HCT116 (cell line): ENCODE measurements around the gene EEF1G. TPM values are rescaled to one million over a fixed set of nuclear protein-coding genes. Genes with fewer than 3 reads are reported as not detected.

Experiments
- ATAC-seq: fragments of 200-7000 bp; cut with Tn5 transposase; 2 replicates; pipeline ENCODE4 v1.9.1; 2020; ENCODE audit warnings: mild to moderate bottlenecking, moderate library complexity
- BruUV-seq: library from RNA; stranded (reverse); fragments of 400-500 nt; replicated peaks from 2 replicates; lab custom pipeline; 2021; lab: Mats Ljungman, UMichigan
- CTCF ChIA-PET: fragments of 300-600 bp; sonication (Branson Sonifier 250); formaldehyde crosslinking; loops from one replicate; lab custom pipeline; 2021; ENCODE audit warnings: antibody characterized with exemption; lab: Charles Lee
- POLR2A ChIA-PET: fragments of 300-600, 350-600 bp; sonication (Branson Sonifier 250); formaldehyde crosslinking; loops from one replicate; lab custom pipeline; 2021; ENCODE audit warnings: antibody characterized with exemption; lab: Charles Lee
- RAD21 ChIA-PET, 2 experiments: fragments of 300-600 bp; sonication (Branson Sonifier 250); formaldehyde crosslinking; loops; one replicate each; lab custom pipeline; 2023; ENCODE audit warnings: low total read pairs in 2 of 2; ENCODE audit not compliant: uncharacterized antibody in 2 of 2, unreplicated experiment in 2 of 2, low non-redundant PET in 1 of 2; lab: Charles Lee
- DNase-seq: peaks from one replicate; pipeline ENCODE4 v3.0.0-alpha.2; 2010; ENCODE audit warnings: low read depth, low spot score
- H2AFZ ChIP-seq: fragments of 200-600 bp; shearing (Covaris generic), sonication (generic); 2 replicates; pipeline ENCODE4 v1.6.1; 2017; ENCODE audit warnings: low read depth, mixed run types, mixed read lengths, antibody characterized with exemption, low read length; ENCODE audit not compliant: poor library complexity, severe bottlenecking
- H3K27ac ChIP-seq: 2 replicates; pipeline ENCODE4 v1.5.1; 2012; ENCODE audit warnings: low read depth, low read length
- H3K27me3 ChIP-seq: fragments of 200-600 bp; sonication (generic); 2 replicates; pipeline ENCODE4 v1.6.1; 2016; ENCODE audit warnings: mixed run types, low read length, mixed read lengths; ENCODE audit not compliant: insufficient read depth
- H3K36me3 ChIP-seq, 2 experiments: fragments of 200-500 bp in 1 of 2; fragments of 200-600 bp in 1 of 2; sonication (Bioruptor generic) in 1 of 2; sonication (generic) in 1 of 2; 2 replicates each; pipeline versions ENCODE4 v1.5.1 to v1.6.1; 2014 to 2016; ENCODE audit warnings: low read length in 2 of 2, inconsistent platforms in 1 of 2, mixed read lengths in 1 of 2, mixed run types in 1 of 2; ENCODE audit not compliant: insufficient read depth in 2 of 2, control insufficient read depth in 1 of 2
- H3K4me1 ChIP-seq, 2 experiments: fragments of 200-600 bp in 1 of 2; sonication (generic) in 1 of 2; 2 replicates each; pipeline versions ENCODE4 v1.5.1 to v1.6.1; 2012 to 2017; ENCODE audit warnings: low read length in 2 of 2, inconsistent platforms in 1 of 2, mild to moderate bottlenecking in 1 of 2, mixed read lengths in 1 of 2, mixed run types in 1 of 2, moderate library complexity in 1 of 2; ENCODE audit not compliant: insufficient read depth in 2 of 2, control insufficient read depth in 1 of 2
- H3K4me2 ChIP-seq: fragments of 200-600 bp; sonication (generic); 2 replicates; pipeline ENCODE4 v1.6.1; 2017; ENCODE audit warnings: mixed run types, low read length, mixed read lengths
- H3K4me3 ChIP-seq, 2 experiments: fragments of 200-600 bp in 1 of 2; sonication (generic) in 1 of 2; replicated peaks in 1 of 2; 2 replicates each; pipeline ENCODE4 v1.5.1; 2011 to 2016; ENCODE audit warnings: low read length in 2 of 2, control low read depth in 1 of 2, low read depth in 1 of 2, mild to moderate bottlenecking in 1 of 2, mixed read lengths in 1 of 2, mixed run types in 1 of 2
- H3K79me2 ChIP-seq: fragments of 200-600 bp; sonication (generic); 2 replicates; pipeline ENCODE4 v1.6.1; 2017; ENCODE audit warnings: mild to moderate bottlenecking, mixed run types, low read length, moderate library complexity, mixed read lengths; ENCODE audit not compliant: insufficient read depth
- H3K9ac ChIP-seq: fragments of 200-600 bp; sonication (generic); 2 replicates; pipeline ENCODE4 v1.6.1; 2016; ENCODE audit warnings: low read length, mixed read lengths
- H3K9me2 ChIP-seq: fragments of 200-600 bp; sonication (generic), shearing (Covaris generic); 2 replicates; pipeline ENCODE4 v1.6.1; 2017; ENCODE audit warnings: mixed run types, mild to moderate bottlenecking, moderate library complexity; ENCODE audit not compliant: insufficient read depth
- H3K9me3 ChIP-seq, 2 experiments: fragments of 200-500 bp in 1 of 2; fragments of 200-600 bp in 1 of 2; sonication (Bioruptor generic) in 1 of 2; sonication (generic) in 1 of 2; 2 replicates each; pipeline ENCODE4 v1.6.1; 2014 to 2017; ENCODE audit warnings: low read length in 2 of 2, mixed read lengths in 2 of 2, inconsistent platforms in 1 of 2, low read depth in 1 of 2, mild to moderate bottlenecking in 1 of 2, mixed run types in 1 of 2, moderate library complexity in 1 of 2; ENCODE audit not compliant: control insufficient read depth in 1 of 2, insufficient read depth in 1 of 2
- H4K20me1 ChIP-seq: fragments of 200-600 bp; sonication (generic), shearing (Covaris generic); 2 replicates; pipeline ENCODE4 v1.6.1; 2017; ENCODE audit warnings: mixed run types, mild to moderate bottlenecking, moderate library complexity; ENCODE audit not compliant: insufficient read depth
- CBX3 ChIP-seq: IDR thresholded peaks from 2 replicates; pipeline ENCODE4 v1.6.1; 2012; ENCODE audit warnings: low read depth
- CEBPB ChIP-seq: IDR thresholded peaks from 2 replicates; pipeline ENCODE4 v1.6.1; 2012; ENCODE audit warnings: low read depth
- ELF1 ChIP-seq: IDR thresholded peaks from 2 replicates; pipeline ENCODE4 v1.6.1; 2012; ENCODE audit warnings: low read depth, borderline replicate concordance
- JUND ChIP-seq: IDR thresholded peaks from 2 replicates; pipeline ENCODE4 v1.6.1; 2012
- POLR2A ChIP-seq: IDR thresholded peaks from 2 replicates; pipeline ENCODE4 v1.7.0; 2011; ENCODE audit warnings: borderline replicate concordance; ENCODE audit not compliant: insufficient read depth, insufficient read length; ENCODE audit errors: extremely low read depth
- POLR2AphosphoS5 ChIP-seq: IDR thresholded peaks from 2 replicates; pipeline ENCODE4 v1.6.1; 2011; ENCODE audit warnings: mild to moderate bottlenecking, low read depth, low read length, moderate library complexity
- RAD21 ChIP-seq: IDR thresholded peaks from 2 replicates; pipeline ENCODE4 v1.6.1; 2012; ENCODE audit warnings: low read depth, mild to moderate bottlenecking
- SP1 ChIP-seq: IDR thresholded peaks from 2 replicates; pipeline ENCODE4 v1.6.1; 2012; ENCODE audit warnings: low read depth
- TCF7L2 ChIP-seq: IDR thresholded peaks from 2 replicates; pipeline ENCODE4 v1.7.0; 2011; ENCODE audit warnings: borderline replicate concordance, inconsistent platforms; ENCODE audit not compliant: insufficient read depth, insufficient read length; ENCODE audit errors: extremely low read depth
- YY1 ChIP-seq: IDR thresholded peaks from 2 replicates; pipeline ENCODE4 v1.6.1; 2011; ENCODE audit warnings: low read length, low read depth, moderate library complexity, mild to moderate bottlenecking; ENCODE audit not compliant: insufficient replicate concordance; ENCODE audit errors: extremely low read depth
- ZNF274 ChIP-seq: fragments of 200-500 bp; sonication (Bioruptor generic); IDR thresholded peaks from 2 replicates; pipeline ENCODE4 v1.6.1; 2014; ENCODE audit warnings: mild to moderate bottlenecking, low read depth, low read length, inconsistent platforms
- intact Hi-C: fragments of 100-400 bp; cut with micrococcal nuclease; formaldehyde crosslinking; loops from 2 replicates; pipeline ENCODE4 v1.10.0; 2022
- total RNA-seq: library from RNA; stranded (reverse); gene quantifications from one replicate; pipeline ENCODE4 v1.2.1, GENCODE V29; 2021; ENCODE audit not compliant: unreplicated experiment
- TF ChIP-seq, protein P1 (sequence below): IDR thresholded peaks from 2 replicates; pipeline ENCODE4 v1.6.1; 2011; ENCODE audit warnings: mild to moderate bottlenecking, low read length, moderate library complexity; ENCODE audit not compliant: insufficient replicate concordance; ENCODE audit errors: extremely low read depth
- TF ChIP-seq, protein P2 (sequence below): IDR thresholded peaks from 2 replicates; pipeline ENCODE4 v1.6.1; 2012
- TF ChIP-seq, protein P3 (sequence below): IDR thresholded peaks from 2 replicates; pipeline ENCODE4 v1.6.1; 2012; ENCODE audit warnings: low read depth

EEF1G gene
- total RNA-seq, 1 experiment from 2014 or later: 1,901 TPM

DNA sequence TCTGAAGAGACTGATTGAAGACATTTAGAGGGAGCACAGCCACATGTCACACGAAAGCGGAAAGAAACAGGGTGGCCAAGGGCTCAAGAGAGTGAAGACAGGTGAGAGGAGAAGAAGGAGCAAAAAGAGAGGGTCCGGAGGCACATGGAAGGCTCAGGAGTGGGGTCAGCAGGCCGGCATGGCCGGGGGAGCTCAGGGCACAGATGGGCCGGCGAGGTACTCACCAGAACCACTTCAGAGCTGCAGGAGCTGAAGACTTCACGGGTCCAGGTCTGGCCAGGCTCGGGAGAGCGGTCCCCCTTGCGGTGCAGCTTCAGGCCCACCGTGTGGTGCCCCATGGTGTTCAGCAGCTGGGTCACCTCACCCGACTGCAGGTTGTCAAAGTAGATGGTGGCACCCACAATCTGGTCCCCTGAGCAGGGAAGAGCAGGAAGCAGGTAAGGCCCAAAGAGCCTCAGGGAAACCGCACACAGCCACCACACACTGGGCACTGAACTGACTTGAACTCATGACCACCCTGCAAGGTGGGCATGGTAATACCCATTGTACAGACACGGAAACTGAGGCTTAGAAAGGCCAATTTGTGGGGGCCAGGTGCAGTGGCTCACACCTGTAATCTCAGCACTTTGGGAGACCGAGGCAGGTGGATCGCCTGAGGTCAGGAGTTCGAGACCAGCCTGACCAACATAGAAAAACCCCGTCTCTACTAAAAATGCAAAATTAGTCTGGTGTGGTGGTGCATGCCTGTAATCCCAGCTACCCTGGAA lies 38.7 kb downstream of the EEF1G start:
- Histone ChIP-seq H3K4me1 (peaks cover 19 to 22% of the 10 kb centered on the region in 2 experiments), H2AFZ (no peak overlapping the region), H3K9me2 (no peaks in the 10 kb centered on the region), H3K27me3 (no peaks in the 10 kb centered on the region), H3K79me2 (peaks cover 71% of the 10 kb centered on the region), H3K4me2 (no peak overlapping the region), H3K4me3 (no peak overlapping the region), H4K20me1 (peaks cover 12% of the 10 kb centered on the region; the same call in 1 of the 2 replicates), H3K36me3 (peaks cover 31 to 60% of the 10 kb centered on the region in 2 experiments), H3K27ac (no peak overlapping the region), H3K9ac (no peak overlapping the region), H3K9me3 (no peaks in the 10 kb centered on the region)
- intact Hi-C loops: no loop called here
- no peak for TF ChIP-seq RAD21
- no peak for TF ChIP-seq JUND
- DNase-seq (no peak), ATAC-seq (no peak)
- ChIA-PET CTCF (no interaction called here), RAD21 (no interaction called here), POLR2A (no interaction called here)
- no TSS peak for BruUV-seq

DNA sequence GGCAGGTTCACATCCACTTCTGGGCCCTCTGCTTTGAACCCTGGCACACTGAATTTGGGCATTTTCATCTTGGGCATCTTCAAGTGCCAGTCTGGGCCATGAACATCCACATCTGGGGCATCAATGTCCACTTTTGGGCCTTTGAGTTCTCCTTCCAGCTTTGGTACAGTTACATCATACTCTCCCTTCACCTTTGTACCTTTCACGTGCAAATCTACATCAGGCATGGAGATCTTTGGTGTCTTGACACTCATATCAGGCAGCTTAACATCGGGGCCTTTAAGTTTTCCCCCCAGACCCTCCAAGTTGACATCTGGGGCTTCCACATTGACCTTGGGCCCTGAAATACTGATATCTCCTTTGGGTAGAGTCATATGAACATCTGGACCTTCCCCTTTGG lies 41.6 kb downstream of the EEF1G start:
- no peaks in the 10 kb centered on the region for H3K9me2 ChIP-seq
- peaks cover 50% of the 10 kb centered on the region for H3K79me2 ChIP-seq
- no peak overlapping the region for H2AFZ ChIP-seq
- CTCF ChIA-PET: no interaction called here
- POLR2A ChIA-PET: no interaction called here
- no TSS peak for BruUV-seq
- peaks cover 31 to 72% of the 10 kb centered on the region in 2 experiments for H3K36me3 ChIP-seq
- H3K4me3 ChIP-seq: no peak overlapping the region
- no peaks in the 10 kb centered on the region for H3K4me1 ChIP-seq
- H4K20me1 ChIP-seq: no peaks in the 10 kb centered on the region
- H3K9me3 ChIP-seq: no peaks in the 10 kb centered on the region
- no peak overlapping the region for H3K4me2 ChIP-seq
- intact Hi-C loops: no loop called here
- no peak overlapping the region for H3K27ac ChIP-seq
- H3K27me3 ChIP-seq: no peaks in the 10 kb centered on the region
- H3K9ac ChIP-seq: no peak overlapping the region
- RAD21 ChIA-PET: no interaction called here
- no peak for DNase-seq
- ATAC-seq: no peak
- no peak for TF ChIP-seq JUND
- TF ChIP-seq TCF7L2: no peak
- TF ChIP-seq SP1: no peak
- TF ChIP-seq ZNF274: no peak
- no peak for TF ChIP-seq ELF1
- no peak for TF ChIP-seq YY1
- TF ChIP-seq RAD21: no peak
- TF ChIP-seq, protein P1, sequence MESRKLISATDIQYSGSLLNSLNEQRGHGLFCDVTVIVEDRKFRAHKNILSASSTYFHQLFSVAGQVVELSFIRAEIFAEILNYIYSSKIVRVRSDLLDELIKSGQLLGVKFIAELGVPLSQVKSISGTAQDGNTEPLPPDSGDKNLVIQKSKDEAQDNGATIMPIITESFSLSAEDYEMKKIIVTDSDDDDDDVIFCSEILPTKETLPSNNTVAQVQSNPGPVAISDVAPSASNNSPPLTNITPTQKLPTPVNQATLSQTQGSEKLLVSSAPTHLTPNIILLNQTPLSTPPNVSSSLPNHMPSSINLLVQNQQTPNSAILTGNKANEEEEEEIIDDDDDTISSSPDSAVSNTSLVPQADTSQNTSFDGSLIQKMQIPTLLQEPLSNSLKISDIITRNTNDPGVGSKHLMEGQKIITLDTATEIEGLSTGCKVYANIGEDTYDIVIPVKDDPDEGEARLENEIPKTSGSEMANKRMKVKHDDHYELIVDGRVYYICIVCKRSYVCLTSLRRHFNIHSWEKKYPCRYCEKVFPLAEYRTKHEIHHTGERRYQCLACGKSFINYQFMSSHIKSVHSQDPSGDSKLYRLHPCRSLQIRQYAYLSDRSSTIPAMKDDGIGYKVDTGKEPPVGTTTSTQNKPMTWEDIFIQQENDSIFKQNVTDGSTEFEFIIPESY: no peak
- TF ChIP-seq CBX3: no peak
- no peak for TF ChIP-seq POLR2AphosphoS5
- no peak for TF ChIP-seq POLR2A
- TF ChIP-seq, protein P2, sequence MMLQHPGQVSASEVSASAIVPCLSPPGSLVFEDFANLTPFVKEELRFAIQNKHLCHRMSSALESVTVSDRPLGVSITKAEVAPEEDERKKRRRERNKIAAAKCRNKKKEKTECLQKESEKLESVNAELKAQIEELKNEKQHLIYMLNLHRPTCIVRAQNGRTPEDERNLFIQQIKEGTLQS: no peak
- TF ChIP-seq CEBPB: no peak
- TF ChIP-seq, protein P3, sequence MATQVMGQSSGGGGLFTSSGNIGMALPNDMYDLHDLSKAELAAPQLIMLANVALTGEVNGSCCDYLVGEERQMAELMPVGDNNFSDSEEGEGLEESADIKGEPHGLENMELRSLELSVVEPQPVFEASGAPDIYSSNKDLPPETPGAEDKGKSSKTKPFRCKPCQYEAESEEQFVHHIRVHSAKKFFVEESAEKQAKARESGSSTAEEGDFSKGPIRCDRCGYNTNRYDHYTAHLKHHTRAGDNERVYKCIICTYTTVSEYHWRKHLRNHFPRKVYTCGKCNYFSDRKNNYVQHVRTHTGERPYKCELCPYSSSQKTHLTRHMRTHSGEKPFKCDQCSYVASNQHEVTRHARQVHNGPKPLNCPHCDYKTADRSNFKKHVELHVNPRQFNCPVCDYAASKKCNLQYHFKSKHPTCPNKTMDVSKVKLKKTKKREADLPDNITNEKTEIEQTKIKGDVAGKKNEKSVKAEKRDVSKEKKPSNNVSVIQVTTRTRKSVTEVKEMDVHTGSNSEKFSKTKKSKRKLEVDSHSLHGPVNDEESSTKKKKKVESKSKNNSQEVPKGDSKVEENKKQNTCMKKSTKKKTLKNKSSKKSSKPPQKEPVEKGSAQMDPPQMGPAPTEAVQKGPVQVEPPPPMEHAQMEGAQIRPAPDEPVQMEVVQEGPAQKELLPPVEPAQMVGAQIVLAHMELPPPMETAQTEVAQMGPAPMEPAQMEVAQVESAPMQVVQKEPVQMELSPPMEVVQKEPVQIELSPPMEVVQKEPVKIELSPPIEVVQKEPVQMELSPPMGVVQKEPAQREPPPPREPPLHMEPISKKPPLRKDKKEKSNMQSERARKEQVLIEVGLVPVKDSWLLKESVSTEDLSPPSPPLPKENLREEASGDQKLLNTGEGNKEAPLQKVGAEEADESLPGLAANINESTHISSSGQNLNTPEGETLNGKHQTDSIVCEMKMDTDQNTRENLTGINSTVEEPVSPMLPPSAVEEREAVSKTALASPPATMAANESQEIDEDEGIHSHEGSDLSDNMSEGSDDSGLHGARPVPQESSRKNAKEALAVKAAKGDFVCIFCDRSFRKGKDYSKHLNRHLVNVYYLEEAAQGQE: no peak
